GM12892 (cell line): ENCODE measurements around the gene GADD45GIP1.

Experiments used
- POLR2AphosphoS5 ChIP-seq: IDR thresholded peaks from 2 replicates; pipeline ENCODE4 v1.6.1; 2011; ENCODE audit warnings: low read depth, low read length, control low read depth
- TAF1 ChIP-seq: IDR thresholded peaks from 2 replicates; pipeline ENCODE4 v1.6.1; 2011; ENCODE audit warnings: low read depth, mild to moderate bottlenecking, control low read depth, low read length, borderline replicate concordance

DNA sequence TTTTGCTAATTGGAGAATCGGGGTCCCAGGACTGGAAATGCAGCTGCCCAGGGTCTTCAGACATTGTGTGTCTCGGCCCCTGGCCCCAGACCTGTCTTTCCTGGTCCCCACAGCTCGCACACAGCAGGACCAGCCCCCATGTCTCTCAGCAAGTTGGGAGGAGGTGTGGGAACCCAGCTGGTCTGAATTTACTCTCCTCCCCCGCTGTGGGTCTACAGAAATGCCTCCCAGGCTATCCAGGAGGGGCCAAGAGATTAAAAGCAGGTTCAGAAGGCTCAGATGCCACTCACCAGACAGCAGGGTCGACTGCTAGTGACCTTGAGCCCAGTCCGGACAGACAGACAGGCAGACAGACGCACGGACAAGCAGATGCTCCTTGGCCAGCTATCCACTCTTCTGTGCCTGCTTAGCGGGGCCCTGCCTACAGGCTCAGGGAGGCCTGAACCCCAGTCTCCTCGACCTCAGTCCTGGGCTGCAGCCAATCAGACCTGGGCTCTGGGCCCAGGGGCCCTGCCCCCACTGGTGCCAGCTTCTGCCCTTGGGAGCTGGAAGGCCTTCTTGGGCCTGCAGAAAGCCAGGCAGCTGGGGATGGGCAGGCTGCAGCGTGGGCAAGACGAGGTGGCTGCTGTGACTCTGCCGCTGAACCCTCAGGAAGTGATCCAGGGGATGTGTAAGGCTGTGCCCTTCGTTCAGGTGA is 12.4 kb upstream of the GADD45GIP1 start, which contains the start of gene DAND5:
- TF ChIP-seq POLR2AphosphoS5, result no peak
- no peak for TF ChIP-seq TAF1
